Sigmoid colon (tissue), 4 donors: ENCODE data around the gene ATP10B.

Experiments
- CTCF ChIP-seq, 4 experiments: fragments of 450-650 bp in 3 of 4; fragments of 200-600 bp in 1 of 4; IDR thresholded peaks; one replicate each; pipeline ENCODE4 v1.5.1; 2016 to 2019; ENCODE audit warnings: antibody characterized with exemption in 4 of 4, mild to moderate bottlenecking in 3 of 4, moderate library complexity in 2 of 4
- EP300 ChIP-seq, 4 donors: sonication (generic); formaldehyde crosslinking; IDR thresholded peaks; one replicate each; pipeline ENCODE4 v1.6.1; 2017; ENCODE audit warnings: antibody characterized with exemption in 4 of 4
- POLR2AphosphoS5 ChIP-seq, 4 donors: sonication (generic); formaldehyde crosslinking; IDR thresholded peaks; one replicate each; pipeline ENCODE4 v1.6.1; 2017; ENCODE audit warnings: antibody characterized with exemption in 4 of 4

GRCh38 chr5:160693831-160694465 lies 158.1 kb downstream of the ATP10B start:
- TF ChIP-seq CTCF (IDR thresholded peaks at IDR 0.05): no peak
- no peak for TF ChIP-seq EP300 (IDR thresholded peaks at IDR 0.05)
- no peak for TF ChIP-seq POLR2AphosphoS5 (IDR thresholded peaks at IDR 0.05)
